ENCODE data around the gene ZNF525. TPM values are rescaled to one million over a fixed set of nuclear protein-coding genes. Genes with fewer than 3 reads are reported as not detected.

ZNF525 gene
- total and polyA plus RNA-seq, 9 of the 15 experiments (the other 6 are each of a cell fraction or from before 2014, with no cell fraction given) = 1.5 to 12.0 (median 6.7) TPM

- TF ChIP-seq, protein P1, sequence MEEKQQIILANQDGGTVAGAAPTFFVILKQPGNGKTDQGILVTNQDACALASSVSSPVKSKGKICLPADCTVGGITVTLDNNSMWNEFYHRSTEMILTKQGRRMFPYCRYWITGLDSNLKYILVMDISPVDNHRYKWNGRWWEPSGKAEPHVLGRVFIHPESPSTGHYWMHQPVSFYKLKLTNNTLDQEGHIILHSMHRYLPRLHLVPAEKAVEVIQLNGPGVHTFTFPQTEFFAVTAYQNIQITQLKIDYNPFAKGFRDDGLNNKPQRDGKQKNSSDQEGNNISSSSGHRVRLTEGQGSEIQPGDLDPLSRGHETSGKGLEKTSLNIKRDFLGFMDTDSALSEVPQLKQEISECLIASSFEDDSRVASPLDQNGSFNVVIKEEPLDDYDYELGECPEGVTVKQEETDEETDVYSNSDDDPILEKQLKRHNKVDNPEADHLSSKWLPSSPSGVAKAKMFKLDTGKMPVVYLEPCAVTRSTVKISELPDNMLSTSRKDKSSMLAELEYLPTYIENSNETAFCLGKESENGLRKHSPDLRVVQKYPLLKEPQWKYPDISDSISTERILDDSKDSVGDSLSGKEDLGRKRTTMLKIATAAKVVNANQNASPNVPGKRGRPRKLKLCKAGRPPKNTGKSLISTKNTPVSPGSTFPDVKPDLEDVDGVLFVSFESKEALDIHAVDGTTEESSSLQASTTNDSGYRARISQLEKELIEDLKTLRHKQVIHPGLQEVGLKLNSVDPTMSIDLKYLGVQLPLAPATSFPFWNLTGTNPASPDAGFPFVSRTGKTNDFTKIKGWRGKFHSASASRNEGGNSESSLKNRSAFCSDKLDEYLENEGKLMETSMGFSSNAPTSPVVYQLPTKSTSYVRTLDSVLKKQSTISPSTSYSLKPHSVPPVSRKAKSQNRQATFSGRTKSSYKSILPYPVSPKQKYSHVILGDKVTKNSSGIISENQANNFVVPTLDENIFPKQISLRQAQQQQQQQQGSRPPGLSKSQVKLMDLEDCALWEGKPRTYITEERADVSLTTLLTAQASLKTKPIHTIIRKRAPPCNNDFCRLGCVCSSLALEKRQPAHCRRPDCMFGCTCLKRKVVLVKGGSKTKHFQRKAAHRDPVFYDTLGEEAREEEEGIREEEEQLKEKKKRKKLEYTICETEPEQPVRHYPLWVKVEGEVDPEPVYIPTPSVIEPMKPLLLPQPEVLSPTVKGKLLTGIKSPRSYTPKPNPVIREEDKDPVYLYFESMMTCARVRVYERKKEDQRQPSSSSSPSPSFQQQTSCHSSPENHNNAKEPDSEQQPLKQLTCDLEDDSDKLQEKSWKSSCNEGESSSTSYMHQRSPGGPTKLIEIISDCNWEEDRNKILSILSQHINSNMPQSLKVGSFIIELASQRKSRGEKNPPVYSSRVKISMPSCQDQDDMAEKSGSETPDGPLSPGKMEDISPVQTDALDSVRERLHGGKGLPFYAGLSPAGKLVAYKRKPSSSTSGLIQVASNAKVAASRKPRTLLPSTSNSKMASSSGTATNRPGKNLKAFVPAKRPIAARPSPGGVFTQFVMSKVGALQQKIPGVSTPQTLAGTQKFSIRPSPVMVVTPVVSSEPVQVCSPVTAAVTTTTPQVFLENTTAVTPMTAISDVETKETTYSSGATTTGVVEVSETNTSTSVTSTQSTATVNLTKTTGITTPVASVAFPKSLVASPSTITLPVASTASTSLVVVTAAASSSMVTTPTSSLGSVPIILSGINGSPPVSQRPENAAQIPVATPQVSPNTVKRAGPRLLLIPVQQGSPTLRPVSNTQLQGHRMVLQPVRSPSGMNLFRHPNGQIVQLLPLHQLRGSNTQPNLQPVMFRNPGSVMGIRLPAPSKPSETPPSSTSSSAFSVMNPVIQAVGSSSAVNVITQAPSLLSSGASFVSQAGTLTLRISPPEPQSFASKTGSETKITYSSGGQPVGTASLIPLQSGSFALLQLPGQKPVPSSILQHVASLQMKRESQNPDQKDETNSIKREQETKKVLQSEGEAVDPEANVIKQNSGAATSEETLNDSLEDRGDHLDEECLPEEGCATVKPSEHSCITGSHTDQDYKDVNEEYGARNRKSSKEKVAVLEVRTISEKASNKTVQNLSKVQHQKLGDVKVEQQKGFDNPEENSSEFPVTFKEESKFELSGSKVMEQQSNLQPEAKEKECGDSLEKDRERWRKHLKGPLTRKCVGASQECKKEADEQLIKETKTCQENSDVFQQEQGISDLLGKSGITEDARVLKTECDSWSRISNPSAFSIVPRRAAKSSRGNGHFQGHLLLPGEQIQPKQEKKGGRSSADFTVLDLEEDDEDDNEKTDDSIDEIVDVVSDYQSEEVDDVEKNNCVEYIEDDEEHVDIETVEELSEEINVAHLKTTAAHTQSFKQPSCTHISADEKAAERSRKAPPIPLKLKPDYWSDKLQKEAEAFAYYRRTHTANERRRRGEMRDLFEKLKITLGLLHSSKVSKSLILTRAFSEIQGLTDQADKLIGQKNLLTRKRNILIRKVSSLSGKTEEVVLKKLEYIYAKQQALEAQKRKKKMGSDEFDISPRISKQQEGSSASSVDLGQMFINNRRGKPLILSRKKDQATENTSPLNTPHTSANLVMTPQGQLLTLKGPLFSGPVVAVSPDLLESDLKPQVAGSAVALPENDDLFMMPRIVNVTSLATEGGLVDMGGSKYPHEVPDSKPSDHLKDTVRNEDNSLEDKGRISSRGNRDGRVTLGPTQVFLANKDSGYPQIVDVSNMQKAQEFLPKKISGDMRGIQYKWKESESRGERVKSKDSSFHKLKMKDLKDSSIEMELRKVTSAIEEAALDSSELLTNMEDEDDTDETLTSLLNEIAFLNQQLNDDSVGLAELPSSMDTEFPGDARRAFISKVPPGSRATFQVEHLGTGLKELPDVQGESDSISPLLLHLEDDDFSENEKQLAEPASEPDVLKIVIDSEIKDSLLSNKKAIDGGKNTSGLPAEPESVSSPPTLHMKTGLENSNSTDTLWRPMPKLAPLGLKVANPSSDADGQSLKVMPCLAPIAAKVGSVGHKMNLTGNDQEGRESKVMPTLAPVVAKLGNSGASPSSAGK (IDR thresholded peaks at IDR 0.05) = no peak
Measured at GRCh38 chr19:53332484-53332883, 33.0 kb upstream of the ZNF525 start (continued).

All from K562 (cell line).